ENCODE data around the gene CDK19.
"Not testable (repeated sequence)": the region's sequence is repeated elsewhere in the genome, so short reads cannot be mapped to it uniquely, and the experiment has no call there.

The CDK19 gene

GRCh38 chr6:110814102-110815014, 911 bp downstream of the CDK19 start:
- H3K4me3 ChIP-seq (ENCODE audit: low read length in 2 of 2) = peak overlapping the region; percentile 96 to 99
- H3K36me3 ChIP-seq (ENCODE audit: control insufficient read depth in 2 of 2, insufficient read depth in 2 of 2, low read length in 2 of 2) = no peaks in the 10 kb centered on the region
- no peaks in the 10 kb centered on the region for H3K9me3 ChIP-seq (ENCODE audit: control insufficient read depth in 2 of 2, low read length in 2 of 2)
- H3K4me1 ChIP-seq (ENCODE audit: control insufficient read depth in 2 of 2, insufficient read depth in 2 of 2, low read length in 2 of 2) = peaks cover 8 to 11% of the 10 kb centered on the region in 2 donors
- no peaks in the 10 kb centered on the region for H3K27me3 ChIP-seq (ENCODE audit: control insufficient read depth in 2 of 2, insufficient read depth in 2 of 2, low read length in 2 of 2)
- H3K9ac ChIP-seq (ENCODE audit: low read depth in 1 of 2, low read length in 2 of 2) = peak overlapping the region; percentile 89 to 90
- H3K27ac ChIP-seq (ENCODE audit: low read depth in 2 of 2, low read length in 2 of 2) = peak overlapping the region; percentile 97 to 98

- peaks cover 8 to 11% of the 10 kb centered on the region in 2 donors for H3K4me1 ChIP-seq (ENCODE audit: control insufficient read depth in 2 of 2, insufficient read depth in 2 of 2, low read length in 2 of 2)
- no peaks in the 10 kb centered on the region for H3K9me3 ChIP-seq (ENCODE audit: control insufficient read depth in 2 of 2, low read length in 2 of 2)
- H3K27ac ChIP-seq (ENCODE audit: low read depth in 2 of 2, low read length in 2 of 2) = no peak overlapping the region
- no peaks in the 10 kb centered on the region for H3K27me3 ChIP-seq (ENCODE audit: control insufficient read depth in 2 of 2, insufficient read depth in 2 of 2, low read length in 2 of 2)
- H3K36me3 ChIP-seq (ENCODE audit: control insufficient read depth in 2 of 2, insufficient read depth in 2 of 2, low read length in 2 of 2) = no peaks in the 10 kb centered on the region
- peak overlapping the region; percentile 89 to 90 for H3K9ac ChIP-seq (ENCODE audit: low read depth in 1 of 2, low read length in 2 of 2)
- H3K4me3 ChIP-seq (ENCODE audit: low read length in 2 of 2) = peak overlapping the region; percentile 96 to 99
These were observed 1.7 kb downstream of the CDK19 start for GRCh38 chr6:110813338-110814101.

- Histone ChIP-seq H3K9me3 (ENCODE audit: control insufficient read depth in 2 of 2, low read length in 2 of 2) (no peaks in the 10 kb centered on the region), H3K36me3 (ENCODE audit: control insufficient read depth in 2 of 2, insufficient read depth in 2 of 2, low read length in 2 of 2) (no peaks in the 10 kb centered on the region), H3K4me1 (ENCODE audit: control insufficient read depth in 2 of 2, insufficient read depth in 2 of 2, low read length in 2 of 2) (peaks cover 8 to 11% of the 10 kb centered on the region in 2 donors), H3K4me3 (ENCODE audit: low read length in 2 of 2) (no peak overlapping the region), H3K27ac (ENCODE audit: low read depth in 2 of 2, low read length in 2 of 2) (no peak overlapping the region), H3K27me3 (ENCODE audit: control insufficient read depth in 2 of 2, insufficient read depth in 2 of 2, low read length in 2 of 2) (no peaks in the 10 kb centered on the region), H3K9ac (ENCODE audit: low read depth in 1 of 2, low read length in 2 of 2) (no peak overlapping the region)
These were observed 2.5 kb downstream of the CDK19 start for GRCh38 chr6:110812719-110813118.

- Histone ChIP-seq H3K9ac (ENCODE audit: low read depth in 1 of 2, low read length in 2 of 2) (no peak overlapping the region), H3K4me3 (ENCODE audit: low read length in 2 of 2) (no peak overlapping the region), H3K36me3 (ENCODE audit: control insufficient read depth in 2 of 2, insufficient read depth in 2 of 2, low read length in 2 of 2) (no peaks in the 10 kb centered on the region), H3K27ac (ENCODE audit: low read depth in 2 of 2, low read length in 2 of 2) (no peak overlapping the region), H3K9me3 (ENCODE audit: control insufficient read depth in 2 of 2, low read length in 2 of 2) (no peaks in the 10 kb centered on the region), H3K27me3 (ENCODE audit: control insufficient read depth in 2 of 2, insufficient read depth in 2 of 2, low read length in 2 of 2) (no peaks in the 10 kb centered on the region), H3K4me1 (ENCODE audit: control insufficient read depth in 2 of 2, insufficient read depth in 2 of 2, low read length in 2 of 2) (peaks cover 8% of the 10 kb centered on the region in 2 donors)
These were observed 4.2 kb downstream of the CDK19 start for GRCh38 chr6:110810896-110811586.

GRCh38 chr6:110809792-110810191, 5.5 kb downstream of the CDK19 start:
- Histone ChIP-seq H3K4me1 (ENCODE audit: control insufficient read depth in 2 of 2, insufficient read depth in 2 of 2, low read length in 2 of 2) (peaks cover 8% of the 10 kb centered on the region in 2 donors), H3K36me3 (ENCODE audit: control insufficient read depth in 2 of 2, insufficient read depth in 2 of 2, low read length in 2 of 2) (no peaks in the 10 kb centered on the region), H3K4me3 (ENCODE audit: low read length in 2 of 2) (no peak overlapping the region), H3K9me3 (ENCODE audit: control insufficient read depth in 2 of 2, low read length in 2 of 2) (no peaks in the 10 kb centered on the region), H3K9ac (ENCODE audit: low read depth in 1 of 2, low read length in 2 of 2) (no peak overlapping the region), H3K27ac (ENCODE audit: low read depth in 2 of 2, low read length in 2 of 2) (no peak overlapping the region), H3K27me3 (ENCODE audit: control insufficient read depth in 2 of 2, insufficient read depth in 2 of 2, low read length in 2 of 2) (no peaks in the 10 kb centered on the region)

GRCh38 chr6:110802175-110802574, 13.1 kb downstream of the CDK19 start:
- not testable (repeated sequence) for H3K9ac ChIP-seq (ENCODE audit: low read depth in 1 of 2, low read length in 2 of 2); H3K4me1 ChIP-seq (ENCODE audit: control insufficient read depth in 2 of 2, insufficient read depth in 2 of 2, low read length in 2 of 2); H3K9me3 ChIP-seq (ENCODE audit: control insufficient read depth in 2 of 2, low read length in 2 of 2); H3K27ac ChIP-seq (ENCODE audit: low read depth in 2 of 2, low read length in 2 of 2); H3K36me3 ChIP-seq (ENCODE audit: control insufficient read depth in 2 of 2, insufficient read depth in 2 of 2, low read length in 2 of 2); H3K4me3 ChIP-seq (ENCODE audit: low read length in 2 of 2); H3K27me3 ChIP-seq (ENCODE audit: control insufficient read depth in 2 of 2, insufficient read depth in 2 of 2, low read length in 2 of 2)

GRCh38 chr6:110800839-110801196, 14.5 kb downstream of the CDK19 start:
- peaks cover 0 to 3% of the 10 kb centered on the region in 2 donors for H3K9me3 ChIP-seq (ENCODE audit: control insufficient read depth in 2 of 2, low read length in 2 of 2)

GRCh38 chr6:110800196-110800838, 15.0 kb downstream of the CDK19 start:
- H3K27me3 ChIP-seq (ENCODE audit: control insufficient read depth in 2 of 2, insufficient read depth in 2 of 2, low read length in 2 of 2) = no peaks in the 10 kb centered on the region
- H3K27ac ChIP-seq (ENCODE audit: low read depth in 2 of 2, low read length in 2 of 2) = no peak overlapping the region
- H3K9me3 ChIP-seq (ENCODE audit: control insufficient read depth in 2 of 2, low read length in 2 of 2) = peaks cover 0 to 3% of the 10 kb centered on the region in 2 donors
- H3K4me3 ChIP-seq (ENCODE audit: low read length in 2 of 2) = no peak overlapping the region
- H3K9ac ChIP-seq (ENCODE audit: low read depth in 1 of 2, low read length in 2 of 2) = no peak overlapping the region
- H3K36me3 ChIP-seq (ENCODE audit: control insufficient read depth in 2 of 2, insufficient read depth in 2 of 2, low read length in 2 of 2) = no peaks in the 10 kb centered on the region
- no peaks in the 10 kb centered on the region for H3K4me1 ChIP-seq (ENCODE audit: control insufficient read depth in 2 of 2, insufficient read depth in 2 of 2, low read length in 2 of 2)

More at GRCh38 chr6:110800839-110801196, 14.5 kb downstream of the CDK19 start:
- Histone ChIP-seq H3K4me1 (ENCODE audit: control insufficient read depth in 2 of 2, insufficient read depth in 2 of 2, low read length in 2 of 2) (no peaks in the 10 kb centered on the region), H3K27me3 (ENCODE audit: control insufficient read depth in 2 of 2, insufficient read depth in 2 of 2, low read length in 2 of 2) (no peaks in the 10 kb centered on the region), H3K36me3 (ENCODE audit: control insufficient read depth in 2 of 2, insufficient read depth in 2 of 2, low read length in 2 of 2) (no peaks in the 10 kb centered on the region), H3K4me3 (ENCODE audit: low read length in 2 of 2) (no peak overlapping the region), H3K27ac (ENCODE audit: low read depth in 2 of 2, low read length in 2 of 2) (no peak overlapping the region), H3K9ac (ENCODE audit: low read depth in 1 of 2, low read length in 2 of 2) (no peak overlapping the region)

- Histone ChIP-seq H3K27me3 (ENCODE audit: control insufficient read depth in 2 of 2, insufficient read depth in 2 of 2, low read length in 2 of 2) (no peaks in the 10 kb centered on the region), H3K4me3 (ENCODE audit: low read length in 2 of 2) (no peak overlapping the region)
These were observed 15.6 kb downstream of the CDK19 start for GRCh38 chr6:110799655-110800054.

More at GRCh38 chr6:110799655-110800054, 15.6 kb downstream of the CDK19 start:
- no peaks in the 10 kb centered on the region for H3K36me3 ChIP-seq (ENCODE audit: control insufficient read depth in 2 of 2, insufficient read depth in 2 of 2, low read length in 2 of 2)
- no peak overlapping the region for H3K27ac ChIP-seq (ENCODE audit: low read depth in 2 of 2, low read length in 2 of 2)
- no peak overlapping the region for H3K9ac ChIP-seq (ENCODE audit: low read depth in 1 of 2, low read length in 2 of 2)
- peaks cover 0 to 3% of the 10 kb centered on the region in 2 donors for H3K9me3 ChIP-seq (ENCODE audit: control insufficient read depth in 2 of 2, low read length in 2 of 2)
- H3K4me1 ChIP-seq (ENCODE audit: control insufficient read depth in 2 of 2, insufficient read depth in 2 of 2, low read length in 2 of 2) = no peaks in the 10 kb centered on the region
